B cell (primary cell): ENCODE results near the gene C6orf89. TPM values are rescaled to one million over a fixed set of nuclear protein-coding genes. Genes with fewer than 3 reads are reported as not detected.

Source experiments
- ATAC-seq: fragments of 200-7000 bp; cut with Tn5 transposase; one replicate; pipeline ENCODE4 v1.10.0; 2021; ENCODE audit warnings: low read depth, mild to moderate bottlenecking, moderate number of reproducible peaks, moderate library complexity
- CTCF ChIA-PET: fragments of 350-600 bp; sonication (Branson Sonifier 250); formaldehyde crosslinking; loops from one replicate; lab custom pipeline; 2021; ENCODE audit warnings: antibody characterized with exemption, inconsistent platforms; lab: Charles Lee
- POLR2A ChIA-PET: fragments of 350-600 bp; sonication (Branson Sonifier 250); formaldehyde crosslinking; loops from one replicate; lab custom pipeline; 2021; ENCODE audit warnings: antibody characterized with exemption; lab: Charles Lee
- DNase-seq: peaks from one replicate; pipeline ENCODE4 v3.0.0; 2013
- H2AFZ ChIP-seq: 2 replicates; pipeline ENCODE4 v1.6.1; 2012; ENCODE audit warnings: mild to moderate bottlenecking, low read depth, low read length; ENCODE audit not compliant: insufficient read depth, poor library complexity, severe bottlenecking
- H3K27ac ChIP-seq, 2 donors: 1 replicate in 1 of 2; 2 replicates in 1 of 2; pipeline ENCODE4 v1.5.1; 2012 to 2013; ENCODE audit warnings: low read length in 2 of 2, mild to moderate bottlenecking in 2 of 2, moderate library complexity in 1 of 2
- H3K27me3 ChIP-seq, 4 experiments: fragments of 200-600 bp in 1 of 4; sonication (generic) in 1 of 4; replicated peaks in 1 of 4; 1 replicate in 2 of 4; 2 replicates in 2 of 4; pipeline versions ENCODE4 v1.6.1 to v1.7.0; 2013 to 2016; ENCODE audit warnings: low read length in 3 of 4, mild to moderate bottlenecking in 2 of 4, mixed read lengths in 1 of 4, moderate library complexity in 1 of 4; ENCODE audit not compliant: insufficient read depth in 4 of 4, control insufficient read depth in 3 of 4; ENCODE audit errors: control extremely low read depth in 1 of 4
- H3K36me3 ChIP-seq, 2 experiments: replicated peaks in 1 of 2; 1 replicate in 1 of 2; 2 replicates in 1 of 2; pipeline versions ENCODE4 v1.6.1 to v1.7.1; 2013; ENCODE audit warnings: low read length in 1 of 2; ENCODE audit not compliant: insufficient read depth in 2 of 2, control insufficient read depth in 1 of 2; ENCODE audit errors: control extremely low read depth in 1 of 2, extremely low read depth in 1 of 2
- H3K4me1 ChIP-seq, 2 donors: fragments of 200-600 bp in 1 of 2; sonication (generic) in 1 of 2; 1 replicate in 1 of 2; 2 replicates in 1 of 2; pipeline versions ENCODE4 v1.5.1 to v1.6.1; 2013 to 2017; ENCODE audit warnings: low read length in 2 of 2; ENCODE audit not compliant: control insufficient read depth in 2 of 2, insufficient read depth in 2 of 2
- H3K4me2 ChIP-seq: replicated peaks from 2 replicates; pipeline ENCODE3; 2012; ENCODE audit warnings: mild to moderate bottlenecking, low read depth, low read length; ENCODE audit not compliant: poor library complexity, severe bottlenecking
- H3K4me3 ChIP-seq, 5 experiments: fragments of 200-600 bp in 1 of 5; sonication (generic) in 1 of 5; 1 replicate in 3 of 5; 2 replicates in 2 of 5; pipeline versions ENCODE4 v1.5.1 to v1.7.0; 2011 to 2016; ENCODE audit warnings: low read length in 4 of 5, mild to moderate bottlenecking in 4 of 5, low read depth in 2 of 5, control low read depth in 1 of 5, moderate library complexity in 1 of 5; ENCODE audit not compliant: insufficient read depth in 1 of 5; ENCODE audit errors: control extremely low read depth in 1 of 5, extremely low read depth in 1 of 5
- H3K79me2 ChIP-seq: fragments of 200-600 bp; sonication (generic); one replicate; pipeline ENCODE4 v1.6.0; 2016; ENCODE audit warnings: low read length; ENCODE audit not compliant: control insufficient read depth, insufficient read depth
- H3K9ac ChIP-seq: fragments of 200-600 bp; sonication (generic); 2 replicates; pipeline ENCODE4 v1.6.1; 2017; ENCODE audit warnings: mild to moderate bottlenecking, low read length, moderate library complexity
- H3K9me3 ChIP-seq, 3 donors: one replicate each; pipeline versions ENCODE4 v1.6.1 to v1.7.1; 2013; ENCODE audit warnings: low read length in 2 of 3; ENCODE audit not compliant: control insufficient read depth in 2 of 3, insufficient read depth in 1 of 3; ENCODE audit errors: control extremely low read depth in 1 of 3
- H4K20me1 ChIP-seq: 2 replicates; pipeline ENCODE4 v1.6.0; 2012; ENCODE audit warnings: mild to moderate bottlenecking, low read length; ENCODE audit not compliant: insufficient read depth, control insufficient read depth, poor library complexity, severe bottlenecking
- H3K27ac Mint-ChIP-seq: one replicate; pipeline ENCODE4 v1.8.0; 2021; ENCODE audit warnings: mixed read lengths
- H3K27me3 Mint-ChIP-seq: one replicate; pipeline ENCODE4 v1.8.0; 2021; ENCODE audit warnings: mixed read lengths
- H3K4me1 Mint-ChIP-seq: one replicate; pipeline ENCODE4 v1.8.0; 2021; ENCODE audit warnings: mixed read lengths
- H3K4me3 Mint-ChIP-seq: one replicate; pipeline ENCODE4 v1.8.0; 2021; ENCODE audit warnings: mixed read lengths
- H3K9me3 Mint-ChIP-seq: one replicate; pipeline ENCODE4 v1.8.0; 2022; ENCODE audit warnings: mixed read lengths; ENCODE audit not compliant: insufficient read depth
- EZH2 ChIP-seq: IDR thresholded peaks from 2 replicates; pipeline ENCODE4 v1.6.1; 2012; ENCODE audit warnings: borderline replicate concordance, low read depth, mild to moderate bottlenecking, moderate library complexity, low read length; ENCODE audit not compliant: insufficient read depth, poor library complexity, severe bottlenecking
- WGBS: methylation state at CpG from one replicate; pipeline ENCODE4 v1.1.5; 2013; ENCODE audit warnings: missing lambda C conversion rate; ENCODE audit not compliant: insufficient coverage; 5-methylcytosine and 5-hydroxymethylcytosine counted together
- intact Hi-C: fragments of 100-400 bp; cut with micrococcal nuclease; formaldehyde crosslinking; loops from one replicate; pipeline ENCODE4 v1.10.0; 2022
- polyA plus RNA-seq: library from polyadenylated mRNA; depleted of rRNA; stranded (reverse); fragments of >200 nt; gene quantifications from 2 replicates; pipeline ENCODE4 v1.2.3, GENCODE V29; 2012
- total RNA-seq, 2 donors: library from RNA; stranded (reverse); fragments of 120-200 nt in 1 of 2; gene quantifications; 1 replicate in 1 of 2; 2 replicates in 1 of 2; pipeline versions ENCODE4 v1.2.3 to v1.2.4, GENCODE V29; 2013 to 2022
- TF ChIP-seq, protein P1 (sequence below): fragments of 200-600 bp; IDR thresholded peaks from one replicate; pipeline ENCODE4 v1.8.0; 2022; ENCODE audit warnings: antibody characterized with exemption, mild to moderate bottlenecking

Gene C6orf89
- total and polyA plus RNA-seq, 2 donors (not counting 1 experiment from before 2014, with no cell fraction given): 13.0 to 35.3 TPM

DNA sequence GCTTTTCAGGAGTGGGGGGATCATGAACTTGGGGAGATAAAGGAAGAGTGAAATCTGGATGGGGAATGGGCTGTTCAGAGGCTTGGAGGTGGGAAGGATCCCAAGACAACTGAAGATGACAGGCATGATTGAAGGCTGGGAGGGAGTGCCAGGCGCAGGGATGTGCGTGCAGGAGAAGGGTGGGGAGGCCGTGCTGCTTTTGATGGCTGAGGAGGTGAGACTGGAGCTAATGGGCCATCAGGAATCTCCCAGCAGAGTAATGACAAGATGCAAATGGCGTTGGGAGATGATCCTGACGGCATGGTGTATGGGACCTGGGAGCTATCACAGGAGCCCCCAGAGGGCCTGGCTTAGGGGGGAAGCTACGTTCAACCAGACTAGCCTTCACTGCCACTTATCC is 48.1 kb upstream of the C6orf89 start:
- ATAC-seq: no peak
- H3K36me3 ChIP-seq: no peaks in the 10 kb centered on the region
- H2AFZ ChIP-seq: no peak overlapping the region
- CTCF ChIA-PET: interaction anchor here (1.6 kb wide), 1 partner anchor 12 kb away, joined by 6 read pairs; no protein-coding TSS in a partner anchor
- Mint-ChIP-seq H3K27ac (no peak overlapping the region), H3K4me1 (peaks cover 14% of the 10 kb centered on the region), H3K4me3 (peak overlapping the region; percentile 47), H3K9me3 (no peaks in the 10 kb centered on the region), H3K27me3 (peaks cover 40% of the 10 kb centered on the region)
- DNase-seq: no peak
- H3K79me2 ChIP-seq: no peaks in the 10 kb centered on the region
- no peak overlapping the region for H3K4me2 ChIP-seq
- WGBS: 97% methylated on average over 5 of the region's 6 CpGs
- peaks cover 18 to 23% of the 10 kb centered on the region in 2 donors for H3K4me1 ChIP-seq
- H3K27me3 ChIP-seq: peaks cover 0 to 43% (median 23%) of the 10 kb centered on the region in 4 experiments
- POLR2A ChIA-PET: no interaction called here
- peaks cover 0 to 7% (median 0%) of the 10 kb centered on the region in 3 donors for H3K9me3 ChIP-seq
- no peaks in the 10 kb centered on the region for H4K20me1 ChIP-seq
- intact Hi-C loops: no loop called here
- no peak overlapping the region for H3K9ac ChIP-seq
- no peak overlapping the region for H3K4me3 ChIP-seq
- TF ChIP-seq, protein P1, sequence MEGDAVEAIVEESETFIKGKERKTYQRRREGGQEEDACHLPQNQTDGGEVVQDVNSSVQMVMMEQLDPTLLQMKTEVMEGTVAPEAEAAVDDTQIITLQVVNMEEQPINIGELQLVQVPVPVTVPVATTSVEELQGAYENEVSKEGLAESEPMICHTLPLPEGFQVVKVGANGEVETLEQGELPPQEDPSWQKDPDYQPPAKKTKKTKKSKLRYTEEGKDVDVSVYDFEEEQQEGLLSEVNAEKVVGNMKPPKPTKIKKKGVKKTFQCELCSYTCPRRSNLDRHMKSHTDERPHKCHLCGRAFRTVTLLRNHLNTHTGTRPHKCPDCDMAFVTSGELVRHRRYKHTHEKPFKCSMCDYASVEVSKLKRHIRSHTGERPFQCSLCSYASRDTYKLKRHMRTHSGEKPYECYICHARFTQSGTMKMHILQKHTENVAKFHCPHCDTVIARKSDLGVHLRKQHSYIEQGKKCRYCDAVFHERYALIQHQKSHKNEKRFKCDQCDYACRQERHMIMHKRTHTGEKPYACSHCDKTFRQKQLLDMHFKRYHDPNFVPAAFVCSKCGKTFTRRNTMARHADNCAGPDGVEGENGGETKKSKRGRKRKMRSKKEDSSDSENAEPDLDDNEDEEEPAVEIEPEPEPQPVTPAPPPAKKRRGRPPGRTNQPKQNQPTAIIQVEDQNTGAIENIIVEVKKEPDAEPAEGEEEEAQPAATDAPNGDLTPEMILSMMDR: no peak
- no peak for TF ChIP-seq EZH2
- H3K27ac ChIP-seq: no peak overlapping the region

DNA sequence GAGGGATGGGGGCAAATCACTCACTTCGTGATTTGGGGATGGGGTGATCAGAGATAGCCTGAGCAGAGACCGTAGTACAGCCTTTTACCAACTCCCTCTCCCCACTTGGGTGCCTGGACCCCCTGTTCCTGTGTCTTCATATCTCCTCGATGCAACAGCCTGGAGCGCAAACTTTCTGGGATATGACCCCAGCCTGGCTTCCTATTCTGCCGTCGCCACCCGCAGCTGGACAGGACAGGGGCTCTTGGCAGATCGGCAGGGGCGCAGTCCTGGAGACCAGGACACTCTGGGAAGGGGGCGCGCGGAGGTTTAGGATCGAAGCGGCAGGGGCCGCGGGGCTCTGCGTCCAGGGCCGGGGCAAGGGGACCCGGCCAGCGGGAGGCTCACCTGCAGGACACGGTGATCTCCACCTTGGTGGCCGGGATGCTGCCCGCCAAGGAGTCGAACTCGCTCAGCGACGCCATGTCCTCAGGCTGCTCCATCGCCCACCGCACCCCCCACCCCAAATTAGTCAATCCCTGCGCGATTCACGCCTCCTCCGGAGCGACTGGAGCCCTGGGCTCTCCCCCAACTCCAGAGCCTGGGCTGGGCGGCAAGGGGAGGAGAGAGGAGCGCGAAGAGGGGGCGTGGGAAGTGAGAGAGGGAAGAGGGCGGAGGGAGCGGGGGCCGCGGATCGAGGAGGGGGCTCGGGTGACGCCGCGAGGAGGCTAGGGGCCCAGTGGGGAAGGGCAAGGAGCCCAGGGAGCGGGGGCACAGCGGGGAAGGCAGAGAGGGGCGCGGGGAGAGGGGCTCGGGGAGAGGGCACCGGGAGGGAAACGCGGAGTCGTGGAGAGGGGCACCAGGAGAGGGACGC is 46.6 kb upstream of the C6orf89 start, which contains the start of gene CPNE5:
Gene CPNE5 (minus strand): TSS at position 549 of the 853 bp plus-strand sequence. CDS start 67 bp downstream, at position 482.
- H3K9me3 ChIP-seq: no peaks in the 10 kb centered on the region
- peaks cover 0 to 43% (median 23%) of the 10 kb centered on the region in 4 experiments for H3K27me3 ChIP-seq
- WGBS: 11% methylated on average over 41 of the region's 57 CpGs
- Mint-ChIP-seq H3K4me3 (peak within 1 kb of the TSS; percentile 86), H3K9me3 (no peaks in the 10 kb centered on the region), H3K27me3 (peaks cover 40% of the 10 kb centered on the region), H3K4me1 (peaks cover 14% of the 10 kb centered on the region), H3K27ac (peak within 1 kb of the TSS; percentile 22)
- CTCF ChIA-PET: no interaction called here
- H3K4me3 ChIP-seq: peak within 1 kb of the TSS; percentile 15 to 61 (median 42)
- peak within 1 kb of the TSS; percentile 62 for H3K9ac ChIP-seq
- ATAC-seq (no peak), DNase-seq (peak; percentile 25)
- no peaks in the 10 kb centered on the region for H3K79me2 ChIP-seq
- H3K4me2 ChIP-seq: peak within 1 kb of the TSS; percentile 96
- H2AFZ ChIP-seq: peak within 1 kb of the TSS; percentile 64
- H4K20me1 ChIP-seq: no peaks in the 10 kb centered on the region
- TF ChIP-seq, protein P1: no peak
- no peak for TF ChIP-seq EZH2
- H3K27ac ChIP-seq: no peak within 1 kb of the TSS
- POLR2A ChIA-PET: no interaction called here
- intact Hi-C loops: no loop called here
- no peaks in the 10 kb centered on the region for H3K36me3 ChIP-seq
- peaks cover 18 to 23% of the 10 kb centered on the region in 2 donors for H3K4me1 ChIP-seq
